OCI-LY7 (cell line): Measurements from ENCODE around the gene PDE6D. TPM values are rescaled to one million over a fixed set of nuclear protein-coding genes. Genes with fewer than 3 reads are reported as not detected.
"Not testable (repeated sequence)": the region's sequence is repeated elsewhere in the genome, so short reads cannot be mapped to it uniquely, and the experiment has no call there.

Experiments used
- BruUV-seq: library from RNA; stranded (reverse); fragments of 400-500 nt; replicated peaks from 2 replicates; lab custom pipeline; 2021; lab: Mats Ljungman, UMichigan
- CTCF ChIA-PET: fragments of 300-600 bp; sonication (Branson Sonifier 250); formaldehyde crosslinking; loops from one replicate; lab custom pipeline; 2022; ENCODE audit warnings: antibody characterized with exemption; ENCODE audit not compliant: unreplicated experiment; lab: Charles Lee
- POLR2A ChIA-PET: fragments of 300-600 bp; sonication (Branson Sonifier 250); formaldehyde crosslinking; loops from one replicate; lab custom pipeline; 2022; ENCODE audit warnings: antibody characterized with exemption; lab: Charles Lee
- DNase-seq: peaks from one replicate; pipeline ENCODE4 v3.0.0-alpha.2; 2015; ENCODE audit warnings: low spot score
- H2AFZ ChIP-seq: fragments of 200-600 bp; sonication (generic), shearing (Covaris generic); 2 replicates; pipeline ENCODE4 v1.6.1; 2014; ENCODE audit warnings: mild to moderate bottlenecking, antibody characterized with exemption, low read length, moderate library complexity
- H3K27ac ChIP-seq: fragments of 200-600 bp; sonication (generic); 2 replicates; pipeline ENCODE4 v1.5.1; 2014; ENCODE audit warnings: mixed run types, low read depth, mild to moderate bottlenecking, moderate library complexity, low read length, inconsistent platforms; ENCODE audit not compliant: poor library complexity, severe bottlenecking
- H3K36me3 ChIP-seq: fragments of 200-600 bp; sonication (generic); 2 replicates; pipeline ENCODE4 v1.6.1; 2014; ENCODE audit warnings: mild to moderate bottlenecking, antibody characterized with exemption, low read length, moderate library complexity, mixed read lengths; ENCODE audit not compliant: insufficient read depth
- H3K4me1 ChIP-seq: fragments of 200-600 bp; sonication (generic); 2 replicates; pipeline ENCODE4 v1.5.1; 2014; ENCODE audit warnings: mild to moderate bottlenecking, low read length; ENCODE audit not compliant: insufficient read depth, poor library complexity, severe bottlenecking
- H3K4me2 ChIP-seq: fragments of 200-600 bp; sonication (generic); 2 replicates; pipeline ENCODE4 v1.6.1; 2014; ENCODE audit warnings: mild to moderate bottlenecking, low read length
- H3K4me3 ChIP-seq: fragments of 200-600 bp; sonication (generic); 2 replicates; pipeline ENCODE4 v1.5.1; 2014; ENCODE audit warnings: mild to moderate bottlenecking, low read depth, low read length; ENCODE audit not compliant: poor library complexity, severe bottlenecking
- H3K79me2 ChIP-seq: fragments of 200-600 bp; sonication (generic); 2 replicates; pipeline ENCODE4 v1.6.1; 2016; ENCODE audit warnings: low read depth, mild to moderate bottlenecking, low read length, moderate library complexity, mixed read lengths; ENCODE audit not compliant: insufficient read depth
- H3K9me2 ChIP-seq: fragments of 200-600 bp; sonication (generic); 2 replicates; pipeline ENCODE4 v1.6.1; 2016; ENCODE audit warnings: mild to moderate bottlenecking, low read length, mixed read lengths; ENCODE audit not compliant: insufficient read depth
- H3K9me3 ChIP-seq: fragments of 200-600 bp; sonication (generic); 2 replicates; pipeline ENCODE4 v1.6.1; 2014; ENCODE audit warnings: mild to moderate bottlenecking, mixed run types, low read length, mixed read lengths
- H4K20me1 ChIP-seq: fragments of 200-600 bp; sonication (generic); 2 replicates; pipeline ENCODE4 v1.6.1; 2014; ENCODE audit warnings: mild to moderate bottlenecking, antibody characterized with exemption, low read length, moderate library complexity, mixed read lengths; ENCODE audit not compliant: insufficient read depth
- EZH2phosphoT487 ChIP-seq: fragments of 200-600 bp; sonication (generic); IDR thresholded peaks from 2 replicates; pipeline ENCODE4 v1.6.1; 2018; ENCODE audit warnings: low read depth, borderline replicate concordance, mild to moderate bottlenecking, mixed run types, antibody characterized with exemption, low read length, moderate library complexity, mixed read lengths
- intact Hi-C: fragments of 100-400 bp; cut with micrococcal nuclease; formaldehyde crosslinking; loops from one replicate; pipeline ENCODE4 v1.10.0; 2022; ENCODE audit not compliant: unreplicated experiment
- total RNA-seq, 2 experiments: library from RNA; depleted of rRNA in 1 of 2; stranded (reverse); fragments of >200 nt in 1 of 2; shearing (Covaris generic) in 1 of 2; gene quantifications; 2 replicates each; pipeline ENCODE4 v1.2.3, GENCODE V29; 2014 to 2022
- TF ChIP-seq, protein P1 (sequence below): fragments of 200-600 bp; sonication (generic); conservative IDR thresholded peaks from 2 replicates; pipeline ENCODE4 v1.5.1; 2014; ENCODE audit warnings: mild to moderate bottlenecking, antibody characterized with exemption, low read length, moderate library complexity, mixed read lengths

PDE6D gene
- total RNA-seq, 2 experiments from 2014 or later = 47.4 to 54.6 TPM

DNA sequence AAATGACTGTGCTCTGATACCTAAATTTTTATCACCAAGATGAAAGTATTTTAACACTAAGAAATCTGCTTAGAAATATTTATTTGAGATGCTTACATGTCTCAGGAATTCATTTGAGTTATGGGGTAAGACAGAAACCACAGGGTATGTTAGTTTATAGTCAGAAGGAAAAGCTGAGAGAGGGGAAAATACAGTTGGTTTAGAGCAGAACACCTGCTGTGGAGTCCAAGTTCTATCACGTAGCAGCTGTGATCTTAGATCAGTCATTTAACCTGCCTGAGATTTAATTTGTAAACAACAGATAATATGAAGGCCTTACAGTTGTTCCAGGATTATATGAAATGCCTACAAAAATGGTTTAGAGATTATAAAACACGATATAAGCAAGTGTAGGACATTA is 29.0 kb downstream of the PDE6D start:
- Histone ChIP-seq H3K4me3 (no peak overlapping the region), H3K36me3 (peaks cover 3% of the 10 kb centered on the region; the same call in 1 of the 2 replicates), H3K9me3 (no peaks in the 10 kb centered on the region), H3K79me2 (no peaks in the 10 kb centered on the region), H3K4me2 (no peak overlapping the region), H2AFZ (no peak overlapping the region), H4K20me1 (no peaks in the 10 kb centered on the region), H3K27ac (no peak overlapping the region), H3K9me2 (no peaks in the 10 kb centered on the region), H3K4me1 (no peaks in the 10 kb centered on the region)
- CTCF ChIA-PET = no interaction called here
- TF ChIP-seq EZH2phosphoT487 = no peak
- TF ChIP-seq, protein P1, sequence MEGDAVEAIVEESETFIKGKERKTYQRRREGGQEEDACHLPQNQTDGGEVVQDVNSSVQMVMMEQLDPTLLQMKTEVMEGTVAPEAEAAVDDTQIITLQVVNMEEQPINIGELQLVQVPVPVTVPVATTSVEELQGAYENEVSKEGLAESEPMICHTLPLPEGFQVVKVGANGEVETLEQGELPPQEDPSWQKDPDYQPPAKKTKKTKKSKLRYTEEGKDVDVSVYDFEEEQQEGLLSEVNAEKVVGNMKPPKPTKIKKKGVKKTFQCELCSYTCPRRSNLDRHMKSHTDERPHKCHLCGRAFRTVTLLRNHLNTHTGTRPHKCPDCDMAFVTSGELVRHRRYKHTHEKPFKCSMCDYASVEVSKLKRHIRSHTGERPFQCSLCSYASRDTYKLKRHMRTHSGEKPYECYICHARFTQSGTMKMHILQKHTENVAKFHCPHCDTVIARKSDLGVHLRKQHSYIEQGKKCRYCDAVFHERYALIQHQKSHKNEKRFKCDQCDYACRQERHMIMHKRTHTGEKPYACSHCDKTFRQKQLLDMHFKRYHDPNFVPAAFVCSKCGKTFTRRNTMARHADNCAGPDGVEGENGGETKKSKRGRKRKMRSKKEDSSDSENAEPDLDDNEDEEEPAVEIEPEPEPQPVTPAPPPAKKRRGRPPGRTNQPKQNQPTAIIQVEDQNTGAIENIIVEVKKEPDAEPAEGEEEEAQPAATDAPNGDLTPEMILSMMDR = no peak
- BruUV-seq = TSS peak; percentile 24
- no peak for DNase-seq
- intact Hi-C loops = no loop called here
- POLR2A ChIA-PET = interaction anchor here (0.6 to 1.3 kb wide), 3 partner anchors 12 to 498 kb away, joined by 3 to 4 read pairs (median 3); no protein-coding TSS in a partner anchor

- peaks cover 3% of the 10 kb centered on the region; the same call in 1 of the 2 replicates for H3K36me3 ChIP-seq
- no TSS peak for BruUV-seq
- no peaks in the 10 kb centered on the region for H4K20me1 ChIP-seq
- no peak overlapping the region for H3K4me3 ChIP-seq
- no peaks in the 10 kb centered on the region for H3K9me2 ChIP-seq
- no peaks in the 10 kb centered on the region for H3K4me1 ChIP-seq
- no peak overlapping the region for H3K4me2 ChIP-seq
- no peak for DNase-seq
- no peak overlapping the region for H3K27ac ChIP-seq
- no peaks in the 10 kb centered on the region for H3K79me2 ChIP-seq
- no peak for TF ChIP-seq EZH2phosphoT487
- TF ChIP-seq, protein P1 = no peak
- CTCF ChIA-PET = no interaction called here
- no peaks in the 10 kb centered on the region for H3K9me3 ChIP-seq
- intact Hi-C loops = no loop called here
- POLR2A ChIA-PET = interaction anchor here (0.6 to 1.3 kb wide), 5 partner anchors 10 to 1551 kb away, joined by 3 to 4 read pairs (median 3); no protein-coding TSS in a partner anchor
- no peak overlapping the region for H2AFZ ChIP-seq
Observed at GRCh38 chr2:231751042-231751815, 29.9 kb downstream of the PDE6D start.

DNA sequence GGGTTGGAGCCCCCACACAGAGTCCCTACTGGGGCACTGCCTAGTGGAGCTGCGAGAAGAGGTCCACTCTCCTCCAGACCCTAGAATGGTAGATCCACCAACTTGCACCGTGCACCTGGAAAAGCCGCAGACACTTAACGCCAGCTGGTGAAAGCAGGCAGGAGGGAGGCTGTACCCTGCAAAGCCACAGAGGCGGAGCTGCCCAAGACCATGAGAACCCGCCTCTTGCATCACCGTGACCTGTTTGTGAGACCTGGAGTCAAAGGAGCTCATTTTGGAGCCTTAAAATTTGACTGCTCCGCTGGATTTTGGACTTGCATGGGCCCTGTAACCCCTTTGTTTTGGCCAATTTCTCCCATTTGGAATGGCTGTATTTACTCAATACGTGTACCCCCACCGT is 32.1 kb downstream of the PDE6D start:
- H3K4me3 ChIP-seq, H3K9me2 ChIP-seq, H3K4me2 ChIP-seq, BruUV-seq, H3K9me3 ChIP-seq, H4K20me1 ChIP-seq, intact Hi-C loops, H2AFZ ChIP-seq, H3K27ac ChIP-seq, H3K36me3 ChIP-seq, POLR2A ChIA-PET, DNase-seq, H3K4me1 ChIP-seq, H3K79me2 ChIP-seq, CTCF ChIA-PET: not testable (repeated sequence)

DNA sequence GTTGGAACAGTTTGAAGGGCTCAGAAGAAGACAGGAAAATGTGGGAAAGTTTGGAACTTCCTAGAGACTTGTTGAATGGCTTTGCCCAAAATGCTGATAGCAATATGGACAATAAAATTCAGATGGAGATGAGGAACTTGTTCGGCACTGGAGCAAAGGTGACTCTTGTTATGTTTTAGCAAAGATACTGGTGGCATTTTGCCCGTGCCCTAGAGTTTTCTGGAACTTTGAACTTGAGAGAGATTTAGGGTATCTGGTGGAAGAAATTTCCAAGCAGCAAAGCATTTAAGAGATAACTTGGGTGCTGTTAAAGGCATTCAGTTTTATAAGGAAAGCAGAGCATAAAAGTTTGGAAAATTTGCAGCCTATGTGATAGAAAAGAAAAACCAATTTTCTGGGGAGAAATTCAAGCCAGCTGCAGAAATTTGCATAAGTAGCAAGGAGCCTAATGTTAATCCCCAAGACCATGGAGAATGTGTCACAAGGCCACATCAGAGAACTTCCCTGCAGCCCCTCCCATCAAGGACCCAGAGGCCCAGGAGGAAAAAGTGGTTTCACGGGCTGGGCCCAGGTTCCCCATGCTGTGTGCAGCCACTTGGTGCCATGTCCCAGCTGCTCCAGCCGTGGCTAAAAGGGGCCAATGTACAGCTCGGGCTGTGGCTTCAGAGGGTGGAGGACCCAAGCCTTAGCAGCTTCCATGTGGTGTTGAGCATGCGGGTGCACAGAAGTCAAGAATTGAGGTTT is 32.8 kb downstream of the PDE6D start:
- H3K9me3 ChIP-seq, BruUV-seq, H3K4me3 ChIP-seq, H3K4me1 ChIP-seq, intact Hi-C loops, POLR2A ChIA-PET, H3K4me2 ChIP-seq, CTCF ChIA-PET, H3K79me2 ChIP-seq, H3K36me3 ChIP-seq, H3K27ac ChIP-seq, H4K20me1 ChIP-seq, DNase-seq, H3K9me2 ChIP-seq, H2AFZ ChIP-seq: not testable (repeated sequence)
